T follicular helper cell (primary cell): Measurements from ENCODE around the gene GNG7.

Experiments
- DNase-seq: peaks from one replicate; pipeline ENCODE4 v3.0.0-alpha.2; 2020; ENCODE audit warnings: low read depth
- total RNA-seq, 2 experiments: gene quantifications; one replicate each; lab custom pipeline; 2026; lab: John Stamatoyannopoulos, UW

GNG7 gene
- total RNA-seq, result 0.61 to 4.4 reads per million in 2 experiments

- DNase-seq, result peak; percentile 95
Measured at GRCh38 chr19:2702170-2703076, at the start of gene GNG7. Gene GNG7 (minus strand): TSS chr19:2702694. CDS start chr19:2520688, 182,006 bp downstream.

- no peak for DNase-seq
Measured at GRCh38 chr19:2751438-2751830, 48.9 kb upstream of the GNG7 start.

- DNase-seq, result no peak
Measured at GRCh38 chr19:2750808-2751437, 48.4 kb upstream of the GNG7 start.

GRCh38 chr19:2747349-2747748 lies 44.9 kb upstream of the GNG7 start:
- no peak for DNase-seq

GRCh38 chr19:2744113-2744512 lies 41.6 kb upstream of the GNG7 start:
- no peak for DNase-seq

- no peak for DNase-seq
Measured at GRCh38 chr19:2743099-2743498, 40.6 kb upstream of the GNG7 start.

GRCh38 chr19:2740314-2740656 lies 37.8 kb upstream of the GNG7 start:
- no peak for DNase-seq

GRCh38 chr19:2739602-2740313 lies 37.3 kb upstream of the GNG7 start, which contains the start of gene SLC39A3:
Gene SLC39A3 (minus strand): TSS chr19:2740017. CDS start chr19:2737257, 2,760 bp downstream.
- peak; percentile 99 for DNase-seq

- no peak for DNase-seq
Measured at GRCh38 chr19:2736550-2737190, 34.2 kb upstream of the GNG7 start.

GRCh38 chr19:2735374-2735773 lies 32.9 kb upstream of the GNG7 start:
- DNase-seq, result no peak

- DNase-seq, result no peak
Measured at GRCh38 chr19:2734589-2735288, 32.2 kb upstream of the GNG7 start.

GRCh38 chr19:2733930-2734588 lies 31.6 kb upstream of the GNG7 start:
- no peak for DNase-seq

GRCh38 chr19:2732883-2733282 lies 30.4 kb upstream of the GNG7 start:
- DNase-seq, result no peak

- DNase-seq, result no peak
Measured at GRCh38 chr19:2732157-2732725, 29.7 kb upstream of the GNG7 start.

GRCh38 chr19:2731181-2731995 lies 28.9 kb upstream of the GNG7 start:
- no peak for DNase-seq

GRCh38 chr19:2729943-2730818 lies 27.7 kb upstream of the GNG7 start:
- no peak for DNase-seq

GRCh38 chr19:2728783-2729387 lies 26.4 kb upstream of the GNG7 start:
- DNase-seq, result no peak

- no peak for DNase-seq
Measured at GRCh38 chr19:2727640-2727944, 25.1 kb upstream of the GNG7 start.
